HEK293T (cell line): Measurements from ENCODE around the gene ADORA1.

ENCODE experiments used
- CTCF ChIA-PET: fragments of 350-600 bp; formaldehyde crosslinking; extraction: SDS; loops from one replicate; lab custom pipeline; 2021; ENCODE audit warnings: antibody characterized with exemption, inconsistent platforms; lab: Yijun Ruan, JAX
- POLR2A ChIA-PET: fragments of 350-600 bp; formaldehyde crosslinking; extraction: SDS; loops from one replicate; lab custom pipeline; 2020; ENCODE audit warnings: antibody characterized with exemption, inconsistent platforms; lab: Yijun Ruan, JAX
- DNase-seq: peaks from one replicate; pipeline ENCODE4 v3.0.0; 2012; ENCODE audit warnings: mixed read lengths; ENCODE audit errors: extremely low spot score
- ARNT ChIP-seq: fragments of 450-650 bp; IDR thresholded peaks from 2 replicates; pipeline ENCODE4 v1.6.1; 2017; ENCODE audit warnings: mild to moderate bottlenecking
- BHLHE40 ChIP-seq: fragments of 450-650 bp; IDR thresholded peaks from 2 replicates; pipeline ENCODE4 v1.6.1; 2016; ENCODE audit warnings: mild to moderate bottlenecking, moderate library complexity, borderline replicate concordance
- CTBP1 ChIP-seq: fragments of 450-650 bp; IDR thresholded peaks from 2 replicates; pipeline ENCODE4 v1.6.1; 2016; ENCODE audit warnings: borderline replicate concordance
- ELF4 ChIP-seq: fragments of 450-650 bp; IDR thresholded peaks from 2 replicates; pipeline ENCODE4 v1.6.1; 2017; ENCODE audit warnings: antibody characterized with exemption
- FOXA1 ChIP-seq: fragments of 450-650 bp; IDR thresholded peaks from 2 replicates; pipeline ENCODE4 v1.6.1; 2016; ENCODE audit warnings: mild to moderate bottlenecking
- FOXK2 ChIP-seq: fragments of 450-650 bp; IDR thresholded peaks from 2 replicates; pipeline ENCODE4 v1.6.1; 2016; ENCODE audit warnings: mild to moderate bottlenecking
- FOXM1 ChIP-seq: fragments of 450-650 bp; IDR thresholded peaks from 2 replicates; pipeline ENCODE4 v1.6.1; 2017; ENCODE audit warnings: mild to moderate bottlenecking, borderline replicate concordance
- HDGF ChIP-seq: fragments of 450-650 bp; IDR thresholded peaks from 2 replicates; pipeline ENCODE4 v1.6.1; 2017; ENCODE audit warnings: antibody characterized with exemption, borderline replicate concordance
- L3MBTL2 ChIP-seq: fragments of 450-650 bp; conservative IDR thresholded peaks from 2 replicates; pipeline ENCODE4 v1.6.1; 2016; ENCODE audit warnings: mild to moderate bottlenecking
- LEF1 ChIP-seq: fragments of 450-650 bp; IDR thresholded peaks from 2 replicates; pipeline ENCODE4 v1.6.1; 2017; ENCODE audit warnings: mild to moderate bottlenecking, borderline replicate concordance
- NFRKB ChIP-seq: fragments of 450-650 bp; IDR thresholded peaks from 2 replicates; pipeline ENCODE4 v1.6.1; 2016; ENCODE audit warnings: mild to moderate bottlenecking, moderate library complexity
- PKNOX1 ChIP-seq: fragments of 450-650 bp; IDR thresholded peaks from 2 replicates; pipeline ENCODE4 v1.6.1; 2016
- SP1 ChIP-seq: fragments of 450-650 bp; IDR thresholded peaks from 2 replicates; pipeline ENCODE4 v1.6.1; 2017
- SUZ12 ChIP-seq: fragments of 450-650 bp; IDR thresholded peaks from 2 replicates; pipeline ENCODE4 v1.6.1; 2016; ENCODE audit warnings: mild to moderate bottlenecking
- TARDBP ChIP-seq: fragments of 450-650 bp; IDR thresholded peaks from 2 replicates; pipeline ENCODE4 v1.6.1; 2016
- ZNF384 ChIP-seq: fragments of 450-650 bp; IDR thresholded peaks from 2 replicates; pipeline ENCODE4 v1.6.1; 2016

ADORA1 gene

GRCh38 chr1:203185061-203185461 is 57.5 kb downstream of the ADORA1 start:
- DNase-seq = no peak
- no peak for TF ChIP-seq FOXM1
- TF ChIP-seq BHLHE40 = no peak
- no peak for TF ChIP-seq ELF4
- no peak for TF ChIP-seq L3MBTL2
- TF ChIP-seq SP1 = no peak
- TF ChIP-seq FOXK2 = no peak
- TF ChIP-seq CTBP1 = no peak
- TF ChIP-seq LEF1 = no peak
- TF ChIP-seq NFRKB = no peak
- no peak for TF ChIP-seq SUZ12
- TF ChIP-seq PKNOX1 = no peak
- no peak for TF ChIP-seq TARDBP
- POLR2A ChIA-PET = no interaction called here
- CTCF ChIA-PET = no interaction called here

GRCh38 chr1:203185585-203185984 is 58.1 kb downstream of the ADORA1 start:
- CTCF ChIA-PET = interaction anchor here (1.8 kb wide), 1 partner anchor 82 kb away, joined by 5 read pairs; no protein-coding TSS in a partner anchor
- DNase-seq = no peak
- TF ChIP-seq BHLHE40 = no peak
- no peak for TF ChIP-seq L3MBTL2
- TF ChIP-seq ARNT = no peak
- TF ChIP-seq CTBP1 = no peak
- TF ChIP-seq HDGF = no peak
- no peak for TF ChIP-seq ZNF384
- no peak for TF ChIP-seq PKNOX1
- TF ChIP-seq SP1 = no peak
- TF ChIP-seq FOXM1 = no peak
- no peak for TF ChIP-seq FOXA1
- TF ChIP-seq ELF4 = no peak
- TF ChIP-seq LEF1 = no peak
- POLR2A ChIA-PET = no interaction called here

- no peak for TF ChIP-seq LEF1
- no peak for TF ChIP-seq FOXA1
- TF ChIP-seq FOXM1 = no peak
- no peak for TF ChIP-seq PKNOX1
- TF ChIP-seq TARDBP = no peak
- no peak for TF ChIP-seq L3MBTL2
- TF ChIP-seq SUZ12 = no peak
- no peak for TF ChIP-seq CTBP1
- no peak for TF ChIP-seq SP1
- TF ChIP-seq ARNT = no peak
- no peak for TF ChIP-seq NFRKB
- TF ChIP-seq HDGF = no peak
- no peak for TF ChIP-seq BHLHE40
- DNase-seq = no peak
- ChIA-PET CTCF (interaction anchor here (1.8 kb wide), 1 partner anchor 81 kb away, joined by 5 read pairs; no protein-coding TSS in a partner anchor), POLR2A (no interaction called here)
Measured at GRCh38 chr1:203186091-203186445, 58.5 kb downstream of the ADORA1 start.

- ChIA-PET POLR2A (no interaction called here), CTCF (interaction anchor here (1.8 kb wide), 1 partner anchor 81 kb away, joined by 5 read pairs; no protein-coding TSS in a partner anchor)
- TF ChIP-seq FOXA1 (no peak), SUZ12 (no peak), FOXK2 (no peak), SP1 (no peak), ELF4 (no peak), ZNF384 (no peak), PKNOX1 (no peak)
Measured at GRCh38 chr1:203186446-203187303, 59.1 kb downstream of the ADORA1 start, which contains the start of gene CHI3L1. TSS of gene CHI3L1 (minus strand) at chr1:203186704. CDS start at chr1:203186623, 81 bp downstream.

GRCh38 chr1:203187304-203187685 is 59.8 kb downstream of the ADORA1 start:
- DNase-seq = no peak
- CTCF ChIA-PET = interaction anchor here (0.9 kb wide), 1 partner anchor 40 kb away, joined by 3 read pairs; no protein-coding TSS in a partner anchor
- POLR2A ChIA-PET = no interaction called here
- TF ChIP-seq PKNOX1 = no peak
- TF ChIP-seq FOXM1 = no peak
- no peak for TF ChIP-seq BHLHE40
- no peak for TF ChIP-seq HDGF
- no peak for TF ChIP-seq NFRKB
- no peak for TF ChIP-seq ELF4
- no peak for TF ChIP-seq FOXA1
- TF ChIP-seq CTBP1 = no peak
- no peak for TF ChIP-seq TARDBP
- no peak for TF ChIP-seq SP1
- TF ChIP-seq ZNF384 = no peak
- TF ChIP-seq L3MBTL2 = no peak
- no peak for TF ChIP-seq LEF1

More at GRCh38 chr1:203186446-203187303, 59.1 kb downstream of the ADORA1 start, which contains the start of gene CHI3L1:
- DNase-seq = no peak
